Mesendoderm (in vitro differentiated cells): ENCODE data around the gene GOLM1.

Experiments
- DNase-seq: peaks from one replicate; pipeline ENCODE4 v3.0.0; 2013
- H2AK5ac ChIP-seq: 2 replicates; pipeline ENCODE4 v1.6.1; 2013; ENCODE audit warnings: low read length, inconsistent platforms
- H2BK120ac ChIP-seq: 2 replicates; pipeline ENCODE4 v1.6.1; 2013; ENCODE audit warnings: low read depth, mild to moderate bottlenecking, low read length, moderate library complexity, mixed read lengths
- H2BK15ac ChIP-seq: replicated peaks from 2 replicates; pipeline ENCODE4 v1.6.1; 2013; ENCODE audit warnings: low read depth, mild to moderate bottlenecking, moderate library complexity
- H2BK5ac ChIP-seq: 2 replicates; pipeline ENCODE4 v1.6.1; 2013; ENCODE audit warnings: low read length, inconsistent platforms
- H3K18ac ChIP-seq: 2 replicates; pipeline ENCODE4 v1.6.1; 2013; ENCODE audit warnings: mild to moderate bottlenecking, low read length, mixed read lengths
- H3K23ac ChIP-seq: one replicate; pipeline ENCODE4 v1.6.1; 2013; ENCODE audit warnings: low read length
- H3K27ac ChIP-seq: 2 replicates; pipeline ENCODE4 v1.5.1; 2013; ENCODE audit warnings: low read depth, mild to moderate bottlenecking, inconsistent platforms, low read length, moderate library complexity
- H3K27me3 ChIP-seq: 2 replicates; pipeline ENCODE4 v1.6.1; 2013; ENCODE audit warnings: low read length, control low read depth, mild to moderate bottlenecking, inconsistent platforms; ENCODE audit not compliant: insufficient read depth, poor library complexity
- H3K36me3 ChIP-seq: 2 replicates; pipeline ENCODE4 v1.6.1; 2013; ENCODE audit warnings: low read length, inconsistent platforms; ENCODE audit not compliant: control insufficient read depth, insufficient read depth
- H3K4ac ChIP-seq: one replicate; pipeline ENCODE4 v1.6.1; 2013; ENCODE audit warnings: low read depth, mild to moderate bottlenecking, low read length, moderate library complexity
- H3K4me1 ChIP-seq: 2 replicates; pipeline ENCODE4 v1.6.1; 2013; ENCODE audit warnings: low read depth, low read length, inconsistent platforms; ENCODE audit not compliant: control insufficient read depth
- H3K4me2 ChIP-seq: 2 replicates; pipeline ENCODE4 v1.6.1; 2013; ENCODE audit warnings: low read length
- H3K4me3 ChIP-seq: 2 replicates; pipeline ENCODE4 v1.5.1; 2013; ENCODE audit warnings: mild to moderate bottlenecking, low read length
- H3K56ac ChIP-seq: one replicate; pipeline ENCODE4 v1.6.1; 2013; ENCODE audit warnings: low read length
- H3K79me1 ChIP-seq: 2 replicates; pipeline ENCODE4 v1.6.1; 2013; ENCODE audit warnings: low read length, inconsistent platforms
- H3K79me2 ChIP-seq: 2 replicates; pipeline ENCODE4 v1.6.1; 2013; ENCODE audit warnings: mild to moderate bottlenecking, low read length; ENCODE audit not compliant: control insufficient read depth, insufficient read depth
- H3K9ac ChIP-seq: 2 replicates; pipeline ENCODE4 v1.6.1; 2013; ENCODE audit warnings: low read length, inconsistent platforms
- H4K5ac ChIP-seq: one replicate; pipeline ENCODE4 v1.6.1; 2013; ENCODE audit warnings: low read length
- H4K8ac ChIP-seq: one replicate; pipeline ENCODE4 v1.6.1; 2013; ENCODE audit warnings: low read depth, mild to moderate bottlenecking, control low read depth, low read length, moderate library complexity
- WGBS: extraction: QIAGEN DNeasy Blood & Tissue Kit; methylation state at CpG from one replicate; pipeline ENCODE4 v1.1.7; 2013; ENCODE audit warnings: low lambda C conversion rate, missing lambda C conversion rate; ENCODE audit not compliant: insufficient coverage; ENCODE audit errors: extremely low coverage; 5-methylcytosine and 5-hydroxymethylcytosine counted together

The GOLM1 gene

GRCh38 chr9:86020731-86021130 lies 78.6 kb downstream of the GOLM1 start:
- H3K18ac ChIP-seq: no peak overlapping the region
- DNase-seq: no peak
- no peak overlapping the region for H3K27ac ChIP-seq
- H2AK5ac ChIP-seq: no peak overlapping the region
- H4K8ac ChIP-seq: no peak overlapping the region
- H3K79me1 ChIP-seq: no peaks in the 10 kb centered on the region
- H3K4me2 ChIP-seq: no peak overlapping the region
- H2BK15ac ChIP-seq: no peak overlapping the region
- no peak overlapping the region for H4K5ac ChIP-seq
- no peak overlapping the region for H3K23ac ChIP-seq
- no peak overlapping the region for H3K9ac ChIP-seq
- peaks cover 6% of the 10 kb centered on the region for H3K36me3 ChIP-seq
- no peaks in the 10 kb centered on the region for H3K4me1 ChIP-seq
- no peak overlapping the region for H3K56ac ChIP-seq
- no peaks in the 10 kb centered on the region for H3K79me2 ChIP-seq
- H3K4ac ChIP-seq: no peak overlapping the region
- H2BK5ac ChIP-seq: no peak overlapping the region
- no peak overlapping the region for H2BK120ac ChIP-seq
- no CpG with 5 or more reads among the region's 1 CpG for WGBS
- no peaks in the 10 kb centered on the region for H3K27me3 ChIP-seq
- no peak overlapping the region for H3K4me3 ChIP-seq

- Histone ChIP-seq H3K27me3 (no peaks in the 10 kb centered on the region), H3K36me3 (no peaks in the 10 kb centered on the region), H3K9ac (no peak overlapping the region), H2BK120ac (no peak overlapping the region), H3K23ac (no peak overlapping the region), H4K5ac (no peak overlapping the region), H2AK5ac (no peak overlapping the region), H3K18ac (no peak overlapping the region), H3K4ac (no peak overlapping the region), H3K79me2 (no peaks in the 10 kb centered on the region), H2BK15ac (no peak overlapping the region), H3K56ac (no peak overlapping the region), H3K4me3 (no peak overlapping the region), H3K27ac (no peak overlapping the region), H4K8ac (no peak overlapping the region), H3K4me2 (no peak overlapping the region), H3K4me1 (no peaks in the 10 kb centered on the region), H2BK5ac (no peak overlapping the region), H3K79me1 (no peaks in the 10 kb centered on the region)
- DNase-seq: no peak
- no CpG with 5 or more reads among the region's 2 CpGs for WGBS
Observed at GRCh38 chr9:86009133-86009532, 90.2 kb downstream of the GOLM1 start.

DNA sequence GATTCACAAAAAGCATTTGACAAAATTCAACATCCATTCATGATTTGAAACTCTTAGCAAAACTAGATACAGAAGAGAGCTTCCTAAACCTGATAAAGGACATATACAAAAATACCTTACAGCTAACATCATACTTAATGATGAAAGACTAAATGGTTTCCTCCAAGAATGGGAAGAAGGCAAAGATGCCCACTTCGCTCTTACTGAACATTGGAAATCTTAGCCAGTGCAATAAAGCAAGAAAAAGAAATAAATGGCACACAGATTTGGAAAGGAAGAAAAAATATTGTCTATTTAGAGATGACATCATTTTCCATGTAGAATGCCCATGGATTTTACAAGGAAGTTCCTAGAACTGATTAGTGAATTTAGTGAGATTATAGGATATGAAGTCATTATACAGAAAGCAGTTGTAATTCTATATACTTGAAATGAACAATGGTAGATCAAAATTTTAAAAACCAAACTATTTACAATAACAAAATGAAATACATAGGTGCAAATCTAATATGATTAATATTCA lies 94.0 kb downstream of the GOLM1 start:
- no peak overlapping the region for H4K5ac ChIP-seq
- H3K4me1 ChIP-seq: no peaks in the 10 kb centered on the region
- no peak overlapping the region for H3K4me3 ChIP-seq
- H3K18ac ChIP-seq: no peak overlapping the region
- no peak overlapping the region for H3K27ac ChIP-seq
- no peaks in the 10 kb centered on the region for H3K79me2 ChIP-seq
- H2BK120ac ChIP-seq: no peak overlapping the region
- WGBS: no CpG with 5 or more reads among the region's 1 CpG
- H3K9ac ChIP-seq: no peak overlapping the region
- no peaks in the 10 kb centered on the region for H3K36me3 ChIP-seq
- DNase-seq: no peak
- no peak overlapping the region for H2BK15ac ChIP-seq
- no peak overlapping the region for H3K4ac ChIP-seq
- H3K79me1 ChIP-seq: no peaks in the 10 kb centered on the region
- H3K27me3 ChIP-seq: no peaks in the 10 kb centered on the region
- no peak overlapping the region for H3K56ac ChIP-seq
- no peak overlapping the region for H2BK5ac ChIP-seq
- H3K4me2 ChIP-seq: no peak overlapping the region
- H3K23ac ChIP-seq: no peak overlapping the region
- H4K8ac ChIP-seq: no peak overlapping the region
- no peak overlapping the region for H2AK5ac ChIP-seq

DNA sequence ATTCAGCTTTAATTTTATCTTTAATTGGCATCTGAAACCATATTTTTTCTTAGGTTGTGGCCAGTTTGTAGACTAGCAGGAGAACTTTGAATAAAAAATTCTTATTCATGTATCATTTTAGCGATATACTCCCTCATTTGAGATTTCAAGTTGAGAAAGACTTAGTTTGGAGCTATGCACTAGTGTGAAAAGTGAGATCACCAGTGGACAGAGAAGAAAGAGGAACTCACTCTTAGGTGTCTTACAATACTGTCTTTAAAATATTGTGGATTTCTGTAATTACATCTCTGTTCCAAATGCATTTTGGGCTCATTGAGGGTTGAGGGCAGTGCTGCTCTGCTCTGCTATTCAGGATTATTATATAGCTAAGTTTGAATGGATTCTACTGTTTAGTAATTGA lies 103.8 kb downstream of the GOLM1 start:
- Histone ChIP-seq H3K56ac (no peak overlapping the region), H3K27ac (no peak overlapping the region), H2BK15ac (no peak overlapping the region), H3K79me1 (peaks cover 2% of the 10 kb centered on the region), H2BK5ac (no peak overlapping the region), H3K18ac (no peak overlapping the region), H4K5ac (no peak overlapping the region), H2BK120ac (no peak overlapping the region), H3K27me3 (no peaks in the 10 kb centered on the region), H3K4me1 (no peaks in the 10 kb centered on the region), H3K23ac (no peak overlapping the region), H3K4me3 (no peak overlapping the region), H3K36me3 (no peaks in the 10 kb centered on the region), H3K4me2 (no peak overlapping the region), H3K79me2 (no peaks in the 10 kb centered on the region), H3K9ac (no peak overlapping the region), H4K8ac (no peak overlapping the region), H3K4ac (no peak overlapping the region), H2AK5ac (no peak overlapping the region)
- no peak for DNase-seq
- WGBS: no CpG with 5 or more reads among the region's 1 CpG

DNA sequence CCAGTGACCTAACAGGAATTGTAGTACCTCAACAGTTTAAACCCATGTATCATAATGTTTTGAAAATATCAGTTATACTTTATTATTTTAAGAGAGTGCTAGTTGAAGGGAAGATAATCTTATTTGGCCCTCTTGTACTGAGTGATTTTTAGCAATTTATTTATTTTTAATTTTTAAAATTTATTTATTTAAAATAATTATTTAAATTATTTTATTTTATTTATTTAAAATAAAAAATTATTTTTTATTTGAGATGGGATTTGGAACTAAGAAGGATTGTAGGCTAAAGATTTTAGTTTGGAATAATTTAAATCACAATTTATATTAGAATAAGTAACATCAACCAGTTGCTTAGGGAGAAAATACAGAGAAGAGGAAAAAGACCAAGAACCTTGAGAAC lies 104.3 kb downstream of the GOLM1 start:
- Histone ChIP-seq H3K23ac (no peak overlapping the region), H3K18ac (no peak overlapping the region), H3K9ac (no peak overlapping the region), H3K27ac (no peak overlapping the region), H2BK15ac (no peak overlapping the region), H3K27me3 (no peaks in the 10 kb centered on the region), H3K56ac (no peak overlapping the region), H2BK120ac (no peak overlapping the region), H3K4me3 (no peak overlapping the region), H4K8ac (no peak overlapping the region), H3K79me1 (peaks cover 2% of the 10 kb centered on the region), H3K36me3 (no peaks in the 10 kb centered on the region), H3K4me1 (no peaks in the 10 kb centered on the region), H3K79me2 (no peaks in the 10 kb centered on the region), H2BK5ac (no peak overlapping the region), H3K4ac (no peak overlapping the region), H3K4me2 (no peak overlapping the region), H2AK5ac (no peak overlapping the region), H4K5ac (no peak overlapping the region)
- DNase-seq: no peak

DNA sequence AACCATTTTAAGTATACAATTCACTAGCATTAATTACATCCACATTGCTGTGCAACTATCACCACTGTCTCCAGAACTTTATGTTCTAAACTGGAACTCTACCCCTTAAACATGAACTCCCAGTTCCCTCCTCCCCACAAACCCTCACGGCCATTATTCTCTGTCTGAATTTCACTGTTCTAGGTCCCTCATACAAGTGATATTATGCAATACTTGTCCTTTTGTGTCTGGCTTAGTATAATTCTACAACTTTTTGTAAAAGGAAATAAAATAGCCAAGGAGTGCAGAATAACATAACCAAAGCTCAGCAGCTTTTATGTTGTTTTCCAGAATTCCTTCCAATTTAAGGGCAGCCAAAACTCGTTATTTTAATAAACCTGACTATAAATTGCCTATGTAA lies 105.2 kb downstream of the GOLM1 start:
- Histone ChIP-seq H3K79me1 (no peaks in the 10 kb centered on the region), H3K9ac (no peak overlapping the region), H3K4me3 (no peak overlapping the region), H3K79me2 (no peaks in the 10 kb centered on the region), H3K56ac (no peak overlapping the region), H2BK15ac (no peak overlapping the region), H3K4me2 (no peak overlapping the region), H2AK5ac (no peak overlapping the region), H3K36me3 (no peaks in the 10 kb centered on the region), H3K4me1 (no peaks in the 10 kb centered on the region), H3K27me3 (no peaks in the 10 kb centered on the region), H3K23ac (no peak overlapping the region), H3K18ac (no peak overlapping the region), H4K8ac (no peak overlapping the region), H2BK120ac (no peak overlapping the region), H3K27ac (no peak overlapping the region), H2BK5ac (no peak overlapping the region), H4K5ac (no peak overlapping the region), H3K4ac (no peak overlapping the region)
- no CpG with 5 or more reads among the region's 2 CpGs for WGBS
- no peak for DNase-seq
